Adrenal gland (tissue), 19 donors: ENCODE measurements around the gene IRS4. TPM values are rescaled to one million over a fixed set of nuclear protein-coding genes. Genes with fewer than 3 reads are reported as not detected.

Experiments used
- DNase-seq, 7 donors: peaks; one replicate each; pipeline ENCODE4 v3.0.0-alpha.2; 2019 to 2020
- H3K27ac ChIP-seq, 5 donors: fragments of 200-600 bp; sonication (generic) in 4 of 5; 1 replicate in 3 of 5; 2 replicates in 2 of 5; pipeline versions ENCODE4 v1.5.1 to v1.8.0; 2016 to 2020; ENCODE audit warnings: mild to moderate bottlenecking in 1 of 5
- H3K27me3 ChIP-seq: fragments of 200-600 bp; 2 replicates; pipeline ENCODE4 v1.8.0; 2021
- H3K36me3 ChIP-seq, 2 donors: fragments of 200-600 bp; replicated peaks in 1 of 2; 1 replicate in 1 of 2; 2 replicates in 1 of 2; pipeline versions ENCODE4 v1.5.1 to v1.8.0; 2018 to 2022
- H3K4me1 ChIP-seq, 2 donors: fragments of 200-600 bp; replicated peaks in 1 of 2; 1 replicate in 1 of 2; 2 replicates in 1 of 2; pipeline versions ENCODE4 v1.5.1 to v1.8.0; 2018 to 2021
- H3K4me3 ChIP-seq, 4 donors: fragments of 200-600 bp; sonication (generic) in 3 of 4; one replicate each; pipeline ENCODE4 v1.5.1; 2016 to 2018
- H3K9me3 ChIP-seq, 3 donors: fragments of 200-600 bp; sonication (generic) in 1 of 3; replicated peaks in 1 of 3; 1 replicate in 2 of 3; 2 replicates in 1 of 3; pipeline versions ENCODE4 v1.5.1 to v1.8.0; 2016 to 2021
- CTCF ChIP-seq, 6 experiments: fragments of 450-650 bp in 4 of 6; fragments of 200-600 bp in 2 of 6; sonication (generic) in 1 of 6; IDR thresholded peaks; 1 replicate in 5 of 6; 2 replicates in 1 of 6; pipeline versions ENCODE4 v1.5.1 to v1.8.0; 2016 to 2021; ENCODE audit warnings: antibody characterized with exemption in 6 of 6, mild to moderate bottlenecking in 2 of 6, moderate library complexity in 1 of 6
- POLR2A ChIP-seq, 2 donors: fragments of 450-650 bp; IDR thresholded peaks; one replicate each; pipeline ENCODE4 v1.6.1; 2017; ENCODE audit warnings: antibody characterized with exemption in 2 of 2, mild to moderate bottlenecking in 2 of 2, moderate library complexity in 1 of 2
- WGBS, 4 donors: extraction: QIAGEN DNeasy Blood & Tissue Kit in 2 of 4; methylation state at CpG; one replicate each; pipeline versions ENCODE4 v1.1.5 to v1.1.7; 2013 to 2017; 5-methylcytosine and 5-hydroxymethylcytosine counted together
- intact Hi-C, 2 donors: fragments of 100-400 bp; cut with DNase I; formaldehyde crosslinking; loops; one replicate each; pipeline versions ENCODE4 v1.14.1 to v1.15.0; 2022 to 2023
- long read RNA-seq, 10 donors: library from polyadenylated mRNA in 3 of 10; unstranded in 2 of 10; stranded (forward) in 1 of 10; transcript quantifications; one replicate each; pipeline ENCODE4 v2.0.0 and lab custom pipeline, GENCODE V29; 2021 to 2026
- polyA plus RNA-seq, 3 donors: library from polyadenylated mRNA; stranded (reverse); fragments of 200-250 nt in 2 of 3; fragments of 350-450 nt in 1 of 3; fragmentation: Illumina TruSeq in 1 of 3; extraction: RNeasy Lipid Tissue Mini Kit (QIAGEN cat#74804) in 1 of 3; gene quantifications; one replicate each; pipeline ENCODE4 v1.2.3, GENCODE V29; 2013 to 2014
- total RNA-seq, 9 donors: library from RNA; depleted of rRNA in 4 of 9; stranded (reverse); fragments of >200 nt in 4 of 9; fragments of 120-200 nt in 1 of 9; fragmentation: NEBNext Ultra II Directional in 1 of 9; extraction: Animal tissue kit (Norgen Biotek cat#: 25700) in 1 of 9; gene quantifications; one replicate each; pipeline versions ENCODE4 v1.1.0 to v1.2.4, GENCODE V29; 2013 to 2023
- donor health status: healthy with polysubstance abuse.
- donor health status: Bipolar disorder and iron deficiency.
- donor health status: DM: yes; HTN: yes; CAD: no.
- donor health status: DM: no; HTN: no; CAD: no.
- donor health status: DM: no; HTN: no; CAD: no.
- donor health status: DM: yes; HTN: yes; CAD: no.

IRS4 gene
- total RNA-seq (under 1 TPM in 1 of 9 donors, not detected in 8; 0.11 TPM), polyA plus RNA-seq (not detected)
- long read RNA-seq, donor 1, result 0 reads
- long read RNA-seq, donor 2, result 0 reads
- long read RNA-seq, donor 3, result 0 reads
- long read RNA-seq, donor 4, result 0 reads
- long read RNA-seq, donor 5, result 0 reads
- long read RNA-seq, donor 6, result 0 reads
- long read RNA-seq, donor 7, result 0 reads
- long read RNA-seq, donor 8, result 0 reads
- long read RNA-seq, donor 9, result 0 reads
- long read RNA-seq, donor 10, result 0 reads

- no peaks in the 10 kb centered on the region for H3K4me1 ChIP-seq
- peaks cover 88% of the 10 kb centered on the region for H3K27me3 ChIP-seq
- no peaks in the 10 kb centered on the region for H3K36me3 ChIP-seq
- H3K4me3 ChIP-seq, result peak within 1 kb of the TSS in 1 of 4 donors; percentile 35
- peak in 1 of 7 donors; percentile 7 for DNase-seq
- TF ChIP-seq POLR2A (IDR thresholded peaks at IDR 0.05) (no peak), CTCF (IDR thresholded peaks at IDR 0.05) (no peak)
- WGBS, 4 donors, result 2 to 47% (median 15%) methylated on average over 18 to 62 of the region's 62 CpGs
- H3K27ac ChIP-seq, result no peak within 1 kb of the TSS
- intact Hi-C loops, result no loop called here
- H3K9me3 ChIP-seq, result no peaks in the 10 kb centered on the region
These were observed at the start of gene IRS4 for GRCh38 chrX:108736509-108737479. Gene IRS4, minus strand, starts transcription at chrX:108736563.

- Histone ChIP-seq H3K9me3 (no peaks in the 10 kb centered on the region), H3K36me3 (no peaks in the 10 kb centered on the region), H3K27ac (no peak overlapping the region), H3K4me1 (no peaks in the 10 kb centered on the region), H3K4me3 (no peak overlapping the region), H3K27me3 (peaks cover 11% of the 10 kb centered on the region)
- TF ChIP-seq POLR2A (IDR thresholded peaks at IDR 0.05) (no peak), CTCF (IDR thresholded peaks at IDR 0.05) (no peak)
- intact Hi-C loops, result no loop called here
- DNase-seq, result no peak
These were observed 36.2 kb upstream of the IRS4 start for GRCh38 chrX:108772549-108772948.

- Histone ChIP-seq H3K27me3 (peaks cover 10% of the 10 kb centered on the region), H3K4me1 (no peaks in the 10 kb centered on the region), H3K9me3 (no peaks in the 10 kb centered on the region), H3K36me3 (no peaks in the 10 kb centered on the region), H3K27ac (no peak overlapping the region), H3K4me3 (no peak overlapping the region)
- WGBS, 4 donors, result 43 to 85% (median 50%) methylated on average over 1 of the region's 1 CpG; no CpG with 5 or more reads in 1 of the 4 donors
- intact Hi-C loops, result no loop called here
- no peak for DNase-seq
- TF ChIP-seq POLR2A (IDR thresholded peaks at IDR 0.05) (no peak), CTCF (IDR thresholded peaks at IDR 0.05) (no peak)
These were observed 27.2 kb upstream of the IRS4 start for GRCh38 chrX:108763559-108763958.

- Histone ChIP-seq H3K27me3 (peaks cover 66% of the 10 kb centered on the region), H3K4me3 (no peak overlapping the region), H3K27ac (no peak overlapping the region), H3K4me1 (no peaks in the 10 kb centered on the region), H3K36me3 (no peaks in the 10 kb centered on the region), H3K9me3 (no peaks in the 10 kb centered on the region)
- no peak for DNase-seq
- TF ChIP-seq CTCF (IDR thresholded peaks at IDR 0.05), result no peak
- TF ChIP-seq POLR2A (IDR thresholded peaks at IDR 0.05), result no peak
- WGBS, 4 donors, result 9 to 43% (median 31%) methylated on average over 1 of the region's 1 CpG
- intact Hi-C loops, result no loop called here
These were observed 4.0 kb upstream of the IRS4 start for GRCh38 chrX:108740299-108740774.
